ENCODE data around the gene COASY. TPM values are rescaled to one million over a fixed set of nuclear protein-coding genes. Genes with fewer than 3 reads are reported as not detected.

The COASY gene
- total and polyA plus RNA-seq, 7 experiments from 2014 or later: 45.3 to 76.9 (median 59.2) TPM

DNA sequence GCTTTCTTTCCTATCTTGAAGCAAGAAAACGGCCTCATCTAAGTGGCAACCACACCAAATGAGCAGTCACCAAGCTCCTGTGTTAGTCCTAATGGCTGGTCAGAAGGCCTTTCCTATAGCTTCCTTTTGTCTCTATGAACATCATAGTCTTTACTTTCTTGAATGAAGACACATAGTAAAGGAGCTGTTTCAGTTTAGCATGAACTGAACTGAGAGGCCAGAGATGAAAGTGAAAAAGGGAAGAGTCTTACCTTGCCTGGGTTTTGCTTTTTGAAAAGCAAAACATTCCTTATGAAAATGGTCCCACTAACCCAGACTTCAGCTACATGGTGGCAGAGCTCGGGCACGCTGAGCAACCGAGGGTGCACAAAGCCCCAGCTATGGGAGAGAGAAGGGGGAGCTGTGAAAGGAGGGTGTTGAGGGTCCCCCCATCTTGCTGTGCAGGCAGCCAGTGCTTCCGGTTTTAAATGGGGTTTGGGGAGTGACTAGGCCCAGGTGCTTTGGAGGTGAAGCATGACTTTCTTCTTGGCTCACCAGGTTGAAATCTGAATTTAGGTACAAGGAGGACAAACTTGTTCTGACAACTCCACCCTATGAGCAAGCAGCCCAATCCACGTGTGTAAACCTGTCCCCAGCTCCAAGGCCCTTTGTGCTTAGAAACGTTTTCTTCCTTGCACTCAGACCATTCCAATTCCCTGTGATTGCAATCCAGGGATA, 24.7 kb downstream of the COASY start:
- Mint-ChIP-seq H3K4me3 (no peak overlapping the region), H3K27ac (peak overlapping the region in 5 of 9 donors; percentile 36 to 64 (median 50)), H3K36me3 (peaks cover 9 to 46% (median 25%) of the 10 kb centered on the region in 5 donors), H3K4me1 (peaks cover 4 to 20% (median 9%) of the 10 kb centered on the region in 7 donors), H3K9me3 (peaks cover 0 to 1% (median 0%) of the 10 kb centered on the region in 11 donors), H3K27me3 (no peaks in the 10 kb centered on the region)
- DNase-seq: no peak
- no peaks in the 10 kb centered on the region for H3K4me1 ChIP-seq (ENCODE audit: control insufficient read depth in 2 of 2, insufficient read depth in 2 of 2, low read length in 2 of 2)
- ChIA-PET POLR2A (interaction anchor here (1.0 to 2.1 kb wide), 3 partner anchors 9 to 23 kb away, joined by 4 to 6 read pairs (median 5); partner anchors contain the start of genes PSMC3IP, RETREG3 and TUBG1), CTCF (interaction anchor here (1.7 kb wide), 1 partner anchor 8 kb away, joined by 5 read pairs; no protein-coding TSS in a partner anchor)
- H3K4me3 ChIP-seq (ENCODE audit: low read length): no peak overlapping the region
- peaks cover 33 to 98% (median 51%) of the 10 kb centered on the region in 3 experiments for H3K36me3 ChIP-seq (ENCODE audit: control insufficient read depth in 2 of 3, insufficient read depth in 3 of 3, low read length in 3 of 3)
- no peak for ATAC-seq
- H3K27ac ChIP-seq (ENCODE audit: low read depth, low read length): no peak overlapping the region
- H3K27me3 ChIP-seq (ENCODE audit: control insufficient read depth in 2 of 2, insufficient read depth in 2 of 2, low read length in 2 of 2): no peaks in the 10 kb centered on the region
- no peaks in the 10 kb centered on the region for H3K9me3 ChIP-seq (ENCODE audit: control insufficient read depth in 2 of 3, low read length in 3 of 3)
- intact Hi-C loops (cut with micrococcal nuclease): no loop called here

DNA sequence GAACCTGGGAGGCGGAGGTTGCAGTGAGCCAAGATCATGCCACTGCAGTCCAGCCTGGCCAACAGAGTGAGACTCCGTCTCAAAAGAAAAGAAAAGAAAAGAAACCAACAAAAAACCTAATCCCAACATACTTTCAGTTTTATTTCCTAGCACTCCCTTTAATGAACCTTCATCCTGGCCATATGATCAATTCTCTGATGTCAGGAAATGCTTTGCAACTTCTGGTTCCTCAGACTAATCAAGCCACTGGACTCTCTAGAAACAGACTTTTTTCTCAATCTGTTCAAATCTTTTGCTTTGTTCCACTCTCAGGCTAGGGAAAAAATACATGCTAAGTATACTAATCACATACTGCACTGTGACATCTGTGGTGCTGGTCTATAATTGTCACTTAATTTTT, 28.9 kb downstream of the COASY start:
- Histone ChIP-seq H3K36me3 (ENCODE audit: control insufficient read depth in 2 of 3, insufficient read depth in 3 of 3, low read length in 3 of 3) (peaks cover 19 to 75% (median 28%) of the 10 kb centered on the region in 3 experiments), H3K27ac (ENCODE audit: low read depth, low read length) (no peak overlapping the region), H3K27me3 (ENCODE audit: control insufficient read depth in 2 of 2, insufficient read depth in 2 of 2, low read length in 2 of 2) (no peaks in the 10 kb centered on the region), H3K4me3 (ENCODE audit: low read length) (no peak overlapping the region), H3K9me3 (ENCODE audit: control insufficient read depth in 2 of 3, low read length in 3 of 3) (no peaks in the 10 kb centered on the region), H3K4me1 (ENCODE audit: control insufficient read depth in 2 of 2, insufficient read depth in 2 of 2, low read length in 2 of 2) (no peaks in the 10 kb centered on the region)
- H3K27me3 Mint-ChIP-seq: no peaks in the 10 kb centered on the region
- H3K4me1 Mint-ChIP-seq: peaks cover 6 to 29% (median 20%) of the 10 kb centered on the region in 7 donors
- H3K4me3 Mint-ChIP-seq: no peak overlapping the region
- DNase-seq: no peak
- POLR2A ChIA-PET: interaction anchor here (0.7 to 1.4 kb wide), 2 partner anchors 13 to 22 kb away, joined by 3 to 4 read pairs; no protein-coding TSS in a partner anchor
- CTCF ChIA-PET: interaction anchor here (0.7 kb wide), 1 partner anchor 191 kb away, joined by 3 read pairs; no protein-coding TSS in a partner anchor
- peaks cover 5 to 37% (median 13%) of the 10 kb centered on the region in 5 donors for H3K36me3 Mint-ChIP-seq
- intact Hi-C loops (cut with micrococcal nuclease): no loop called here
- H3K9me3 Mint-ChIP-seq: peaks cover 0 to 1% (median 0%) of the 10 kb centered on the region in 11 donors
- ATAC-seq: no peak
- no peak overlapping the region for H3K27ac Mint-ChIP-seq

DNA sequence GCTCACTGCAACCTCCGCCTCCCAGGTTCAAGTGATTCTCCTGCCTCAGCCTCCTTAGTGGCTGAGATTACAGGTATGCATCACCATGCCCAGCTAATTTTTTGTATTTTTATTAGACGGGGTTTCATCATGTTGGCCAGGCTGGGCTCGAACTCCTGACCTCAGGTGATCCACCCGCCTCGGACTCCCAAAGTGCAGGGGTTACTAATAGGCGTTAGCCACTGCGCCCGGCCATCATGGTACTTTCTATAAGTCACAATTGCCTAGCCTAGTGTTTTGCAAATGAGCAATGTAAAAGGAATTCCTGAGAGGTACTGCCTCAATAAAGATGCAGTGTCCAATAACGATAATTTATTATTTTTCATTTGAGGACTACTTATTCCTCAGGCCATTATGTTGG, 29.5 kb downstream of the COASY start:
- Histone ChIP-seq H3K27ac (ENCODE audit: low read depth, low read length) (no peak overlapping the region), H3K9me3 (ENCODE audit: control insufficient read depth in 2 of 3, low read length in 3 of 3) (no peaks in the 10 kb centered on the region), H3K4me1 (ENCODE audit: control insufficient read depth in 2 of 2, insufficient read depth in 2 of 2, low read length in 2 of 2) (no peaks in the 10 kb centered on the region), H3K4me3 (ENCODE audit: low read length) (no peak overlapping the region), H3K27me3 (ENCODE audit: control insufficient read depth in 2 of 2, insufficient read depth in 2 of 2, low read length in 2 of 2) (no peaks in the 10 kb centered on the region), H3K36me3 (ENCODE audit: control insufficient read depth in 2 of 3, insufficient read depth in 3 of 3, low read length in 3 of 3) (peaks cover 14 to 71% (median 23%) of the 10 kb centered on the region in 3 experiments)
- ATAC-seq (no peak), DNase-seq (no peak)
- H3K36me3 Mint-ChIP-seq: peaks cover 5 to 36% (median 16%) of the 10 kb centered on the region in 5 donors
- ChIA-PET POLR2A (interaction anchor here (0.7 to 1.2 kb wide), 2 partner anchors 13 to 23 kb away, joined by 3 read pairs; no protein-coding TSS in a partner anchor), CTCF (interaction anchor here (0.6 to 1.4 kb wide), 2 partner anchors 13 to 133 kb away, joined by 3 to 4 read pairs; no protein-coding TSS in a partner anchor)
- intact Hi-C loops (cut with micrococcal nuclease): no loop called here
- H3K9me3 Mint-ChIP-seq: peaks cover 0 to 1% (median 0%) of the 10 kb centered on the region in 11 donors
- no peak overlapping the region for H3K4me3 Mint-ChIP-seq
- H3K4me1 Mint-ChIP-seq: peaks cover 5 to 32% (median 22%) of the 10 kb centered on the region in 7 donors
- no peak overlapping the region for H3K27ac Mint-ChIP-seq
- H3K27me3 Mint-ChIP-seq: no peaks in the 10 kb centered on the region

DNA sequence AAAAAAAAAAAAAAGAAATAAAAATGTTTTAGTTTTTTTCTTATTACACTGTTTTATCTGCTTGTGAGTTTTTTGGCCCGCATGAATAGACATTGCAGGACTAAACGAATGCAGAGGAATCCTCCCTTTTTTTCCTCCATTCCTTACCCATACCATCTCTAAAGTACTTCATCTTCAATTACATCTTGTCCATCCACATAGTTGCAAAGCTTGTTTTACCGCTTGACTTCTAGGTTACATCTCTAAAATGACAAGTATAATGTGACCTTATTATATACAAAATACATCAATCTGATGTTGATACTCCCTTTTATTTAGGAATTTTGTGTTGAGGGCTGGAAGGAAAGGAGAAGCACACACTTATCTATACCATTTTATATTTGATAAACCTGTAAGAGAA, 34.4 kb downstream of the COASY start:
- Mint-ChIP-seq H3K27ac (peak overlapping the region in 1 of 9 donors; percentile 33), H3K9me3 (no peaks in the 10 kb centered on the region), H3K4me3 (no peak overlapping the region), H3K36me3 (peaks cover 0 to 28% (median 8%) of the 10 kb centered on the region in 5 donors), H3K4me1 (peaks cover 16 to 46% (median 37%) of the 10 kb centered on the region in 7 donors), H3K27me3 (no peaks in the 10 kb centered on the region)
- no peak overlapping the region for H3K4me3 ChIP-seq (ENCODE audit: low read length)
- intact Hi-C loops (cut with micrococcal nuclease): no loop called here
- H3K27ac ChIP-seq (ENCODE audit: low read depth, low read length): no peak overlapping the region
- POLR2A ChIA-PET: interaction anchor here (0.6 to 1.4 kb wide), 3 partner anchors 10 to 36 kb away, joined by 3 read pairs; no protein-coding TSS in a partner anchor
- H3K27me3 ChIP-seq (ENCODE audit: control insufficient read depth in 2 of 2, insufficient read depth in 2 of 2, low read length in 2 of 2): no peaks in the 10 kb centered on the region
- no peaks in the 10 kb centered on the region for H3K9me3 ChIP-seq (ENCODE audit: control insufficient read depth in 2 of 3, low read length in 3 of 3)
- peaks cover 3 to 30% (median 8%) of the 10 kb centered on the region in 3 experiments for H3K36me3 ChIP-seq (ENCODE audit: control insufficient read depth in 2 of 3, insufficient read depth in 3 of 3, low read length in 3 of 3)
- no peak for DNase-seq
- no peak for ATAC-seq
- CTCF ChIA-PET: interaction anchor here (0.6 to 1.0 kb wide), 2 partner anchors 16 to 143 kb away, joined by 3 to 4 read pairs; no protein-coding TSS in a partner anchor
- H3K4me1 ChIP-seq (ENCODE audit: control insufficient read depth in 2 of 2, insufficient read depth in 2 of 2, low read length in 2 of 2): peaks cover 0 to 7% of the 10 kb centered on the region in 2 donors

DNA sequence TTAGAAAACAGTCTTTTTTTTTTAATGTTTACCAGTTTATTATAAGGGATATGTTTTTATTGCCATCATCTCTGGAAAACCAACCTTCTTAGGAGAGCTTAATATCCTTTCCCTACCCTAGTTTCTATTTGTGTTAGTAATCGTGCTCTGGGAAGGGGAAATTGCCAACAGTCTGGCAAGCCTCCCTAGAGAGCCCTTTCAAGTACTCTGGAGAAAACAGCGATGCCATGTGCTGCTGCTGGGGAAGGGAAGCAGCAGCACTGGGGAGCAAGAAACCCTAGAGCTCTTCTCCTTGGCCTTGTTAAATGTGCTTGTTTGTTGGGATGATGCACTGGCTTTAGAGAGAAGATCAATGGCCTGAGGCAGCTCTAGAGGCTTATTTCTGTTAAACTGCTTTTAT, 37.0 kb downstream of the COASY start:
- H3K27ac Mint-ChIP-seq: peak overlapping the region in 5 of 9 donors; percentile 19 to 71 (median 33)
- no peaks in the 10 kb centered on the region for H3K9me3 Mint-ChIP-seq
- CTCF ChIA-PET: interaction anchor here (0.7 kb wide), 1 partner anchor 9 kb away, joined by 3 read pairs; no protein-coding TSS in a partner anchor
- POLR2A ChIA-PET: interaction anchor here (0.6 to 3.7 kb wide), 4 partner anchors 9 to 80 kb away, joined by 3 to 25 read pairs (median 4); partner anchors contain the start of genes RETREG3 and TUBG1
- peaks cover 3 to 26% (median 15%) of the 10 kb centered on the region in 5 donors for H3K36me3 Mint-ChIP-seq
- Histone ChIP-seq H3K27ac (ENCODE audit: low read depth, low read length) (no peak overlapping the region), H3K27me3 (ENCODE audit: control insufficient read depth in 2 of 2, insufficient read depth in 2 of 2, low read length in 2 of 2) (no peaks in the 10 kb centered on the region), H3K4me1 (ENCODE audit: control insufficient read depth in 2 of 2, insufficient read depth in 2 of 2, low read length in 2 of 2) (peaks cover 0 to 7% of the 10 kb centered on the region in 2 donors), H3K36me3 (ENCODE audit: control insufficient read depth in 2 of 3, insufficient read depth in 3 of 3, low read length in 3 of 3) (peaks cover 0 to 19% (median 3%) of the 10 kb centered on the region in 3 experiments), H3K9me3 (ENCODE audit: control insufficient read depth in 2 of 3, low read length in 3 of 3) (no peaks in the 10 kb centered on the region), H3K4me3 (ENCODE audit: low read length) (no peak overlapping the region)
- peaks cover 13 to 48% (median 41%) of the 10 kb centered on the region in 7 donors for H3K4me1 Mint-ChIP-seq
- no peak for ATAC-seq
- H3K4me3 Mint-ChIP-seq: peak overlapping the region in 7 of 10 donors; percentile 17 to 65 (median 38)
- no peaks in the 10 kb centered on the region for H3K27me3 Mint-ChIP-seq
- no peak for DNase-seq
- intact Hi-C loops (cut with micrococcal nuclease): no loop called here

DNA sequence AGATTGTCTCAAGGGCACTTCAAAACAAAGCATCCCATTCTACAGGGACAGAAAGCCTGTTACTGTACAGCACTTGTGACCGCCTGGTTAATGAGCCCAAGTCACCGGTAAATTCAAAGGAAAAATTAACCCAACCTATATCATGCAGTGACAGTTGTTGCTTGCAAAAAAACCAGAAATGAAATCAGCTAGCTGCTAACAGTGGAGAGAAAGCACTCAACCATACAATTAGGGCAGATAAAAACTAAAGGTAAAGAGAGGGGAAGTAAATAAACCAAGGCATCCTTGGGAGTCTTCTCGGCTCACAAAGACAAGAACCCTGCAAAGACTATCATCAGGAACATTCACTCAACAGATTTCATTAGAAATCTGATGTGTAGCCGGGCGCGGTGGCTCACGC, 41.4 kb downstream of the COASY start:
- Mint-ChIP-seq H3K27me3 (no peaks in the 10 kb centered on the region), H3K4me1 (peaks cover 44 to 84% (median 71%) of the 10 kb centered on the region in 7 donors), H3K27ac (peak overlapping the region in 3 of 9 donors; percentile 41 to 63 (median 55)), H3K9me3 (no peaks in the 10 kb centered on the region), H3K36me3 (peaks cover 3 to 36% (median 21%) of the 10 kb centered on the region in 5 donors), H3K4me3 (peak overlapping the region in 6 of 10 donors; percentile 21 to 95 (median 44))
- Histone ChIP-seq H3K4me3 (ENCODE audit: low read length) (no peak overlapping the region), H3K4me1 (ENCODE audit: control insufficient read depth in 2 of 2, insufficient read depth in 2 of 2, low read length in 2 of 2) (peaks cover 30 to 45% of the 10 kb centered on the region in 2 donors), H3K36me3 (ENCODE audit: control insufficient read depth in 2 of 3, insufficient read depth in 3 of 3, low read length in 3 of 3) (peaks cover 0 to 12% (median 0%) of the 10 kb centered on the region in 3 experiments), H3K9me3 (ENCODE audit: control insufficient read depth in 2 of 3, low read length in 3 of 3) (no peaks in the 10 kb centered on the region), H3K27ac (ENCODE audit: low read depth, low read length) (no peak overlapping the region), H3K27me3 (ENCODE audit: control insufficient read depth in 2 of 2, insufficient read depth in 2 of 2, low read length in 2 of 2) (no peaks in the 10 kb centered on the region)
- no peak for DNase-seq
- CTCF ChIA-PET: no interaction called here
- ATAC-seq: no peak
- POLR2A ChIA-PET: no interaction called here
- intact Hi-C loops (cut with micrococcal nuclease): no loop called here

All from naive thymus-derived CD4-positive, alpha-beta T cell (primary cell).